Measurements from ENCODE around the gene FAM184A.
"Not testable (repeated sequence)": the region's sequence is repeated elsewhere in the genome, so short reads cannot be mapped to it uniquely, and the experiment has no call there.

FAM184A gene

DNA sequence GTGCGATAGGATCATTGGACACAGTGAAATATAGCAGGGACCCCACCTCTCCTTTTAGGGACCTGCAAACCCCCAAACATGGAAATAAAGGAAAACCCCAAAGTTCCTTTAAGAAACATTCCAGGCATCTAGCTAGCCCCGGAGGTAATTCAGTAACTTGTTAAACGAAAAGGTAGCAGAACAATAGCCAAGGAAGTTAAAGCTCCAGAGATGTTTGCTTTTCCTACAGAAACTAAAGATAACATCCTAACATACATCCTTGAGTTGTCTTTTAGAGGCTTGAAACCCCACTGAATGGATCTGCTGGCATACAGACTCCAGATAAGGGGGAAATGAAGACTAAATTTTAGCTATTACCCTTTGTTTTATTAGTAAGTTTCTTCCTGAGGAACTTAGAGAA, 51.0 kb downstream of the FAM184A start:
- no peak for DNase-seq (ENCODE audit: low read depth, low spot score)
- TF ChIP-seq, protein P1, sequence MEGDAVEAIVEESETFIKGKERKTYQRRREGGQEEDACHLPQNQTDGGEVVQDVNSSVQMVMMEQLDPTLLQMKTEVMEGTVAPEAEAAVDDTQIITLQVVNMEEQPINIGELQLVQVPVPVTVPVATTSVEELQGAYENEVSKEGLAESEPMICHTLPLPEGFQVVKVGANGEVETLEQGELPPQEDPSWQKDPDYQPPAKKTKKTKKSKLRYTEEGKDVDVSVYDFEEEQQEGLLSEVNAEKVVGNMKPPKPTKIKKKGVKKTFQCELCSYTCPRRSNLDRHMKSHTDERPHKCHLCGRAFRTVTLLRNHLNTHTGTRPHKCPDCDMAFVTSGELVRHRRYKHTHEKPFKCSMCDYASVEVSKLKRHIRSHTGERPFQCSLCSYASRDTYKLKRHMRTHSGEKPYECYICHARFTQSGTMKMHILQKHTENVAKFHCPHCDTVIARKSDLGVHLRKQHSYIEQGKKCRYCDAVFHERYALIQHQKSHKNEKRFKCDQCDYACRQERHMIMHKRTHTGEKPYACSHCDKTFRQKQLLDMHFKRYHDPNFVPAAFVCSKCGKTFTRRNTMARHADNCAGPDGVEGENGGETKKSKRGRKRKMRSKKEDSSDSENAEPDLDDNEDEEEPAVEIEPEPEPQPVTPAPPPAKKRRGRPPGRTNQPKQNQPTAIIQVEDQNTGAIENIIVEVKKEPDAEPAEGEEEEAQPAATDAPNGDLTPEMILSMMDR (IDR thresholded peaks at IDR 0.05; ENCODE audit: low read depth, low read length), result no peak
- in situ Hi-C loops (cut with HindIII; ENCODE audit: low sequenced_read_pairs), result no loop called here
- H3K4me3 ChIP-seq (ENCODE audit: low read depth, low read length), result no peak overlapping the region

DNA sequence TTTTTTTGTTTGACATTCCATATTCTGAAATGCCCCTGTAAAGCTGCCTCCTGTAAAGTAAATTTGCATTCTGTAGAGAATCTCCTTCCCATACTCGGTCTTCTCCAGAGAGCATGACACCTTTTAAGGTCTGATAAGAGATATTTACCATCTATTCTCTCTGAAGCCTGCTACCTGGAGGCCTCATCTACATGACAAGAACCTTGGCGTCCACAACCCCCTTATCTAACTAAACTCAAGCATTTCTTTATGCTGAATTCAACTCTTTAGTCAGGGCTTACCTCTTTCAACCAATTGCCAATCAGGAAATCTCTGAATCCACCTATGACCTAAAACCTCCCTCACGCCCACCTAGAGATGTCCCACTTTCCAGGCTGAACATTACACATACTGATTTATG, 51.6 kb downstream of the FAM184A start:
- in situ Hi-C loops (cut with HindIII; ENCODE audit: low sequenced_read_pairs), result no loop called here
- TF ChIP-seq, protein P1 (IDR thresholded peaks at IDR 0.05; ENCODE audit: low read depth, low read length), result no peak
- H3K4me3 ChIP-seq (ENCODE audit: low read depth, low read length), result no peak overlapping the region
- no peak for DNase-seq (ENCODE audit: low read depth, low spot score)

DNA sequence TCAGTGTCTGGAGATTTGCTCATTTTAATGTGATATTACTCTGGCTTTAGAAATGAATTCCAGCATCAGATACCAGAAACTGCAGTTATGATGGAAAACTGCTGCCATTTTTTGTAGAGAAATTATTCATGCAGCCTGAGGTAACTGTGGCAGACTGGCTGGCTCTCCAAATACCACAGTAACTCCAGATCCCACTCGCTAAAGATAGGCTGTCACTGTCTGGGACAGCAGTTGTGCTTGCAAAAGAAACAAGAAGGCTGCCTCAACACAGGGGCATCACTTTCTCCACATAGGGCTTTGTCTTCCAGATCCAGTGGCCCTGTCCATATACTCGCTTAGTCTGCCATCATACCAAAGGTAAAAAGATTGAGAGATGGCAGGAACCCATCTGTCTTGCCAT, 52.7 kb downstream of the FAM184A start:
- in situ Hi-C loops (cut with HindIII; ENCODE audit: low sequenced_read_pairs), result no loop called here
- TF ChIP-seq, protein P1 (IDR thresholded peaks at IDR 0.05; ENCODE audit: low read depth, low read length), result no peak
- DNase-seq (ENCODE audit: low read depth, low spot score), result no peak
- no peak overlapping the region for H3K4me3 ChIP-seq (ENCODE audit: low read depth, low read length)

DNA sequence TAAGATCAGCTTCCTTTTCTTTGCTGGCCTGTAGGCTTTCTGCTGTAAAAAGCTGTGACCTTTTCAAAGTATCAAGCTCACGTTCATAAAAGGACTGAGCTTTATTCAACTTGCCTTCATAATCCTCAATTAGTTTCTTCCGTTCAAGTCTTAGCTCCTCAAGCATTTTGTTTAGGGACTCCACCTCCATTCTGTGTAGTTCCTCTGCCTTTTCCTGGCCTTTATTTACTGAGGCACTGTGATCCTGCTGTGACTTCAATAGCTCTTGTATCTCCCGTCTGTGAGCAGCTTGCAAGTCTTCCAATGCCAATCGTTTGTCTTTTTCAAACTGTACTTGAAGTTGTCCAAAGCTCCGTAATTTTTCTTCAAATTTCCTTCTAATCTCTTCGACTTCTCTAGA, 54.4 kb downstream of the FAM184A start:
- in situ Hi-C loops (cut with HindIII; ENCODE audit: low sequenced_read_pairs), result no loop called here
- no peak overlapping the region for H3K4me3 ChIP-seq (ENCODE audit: low read depth, low read length)
- TF ChIP-seq, protein P1 (IDR thresholded peaks at IDR 0.05; ENCODE audit: low read depth, low read length), result no peak
- DNase-seq (ENCODE audit: low read depth, low spot score), result no peak

DNA sequence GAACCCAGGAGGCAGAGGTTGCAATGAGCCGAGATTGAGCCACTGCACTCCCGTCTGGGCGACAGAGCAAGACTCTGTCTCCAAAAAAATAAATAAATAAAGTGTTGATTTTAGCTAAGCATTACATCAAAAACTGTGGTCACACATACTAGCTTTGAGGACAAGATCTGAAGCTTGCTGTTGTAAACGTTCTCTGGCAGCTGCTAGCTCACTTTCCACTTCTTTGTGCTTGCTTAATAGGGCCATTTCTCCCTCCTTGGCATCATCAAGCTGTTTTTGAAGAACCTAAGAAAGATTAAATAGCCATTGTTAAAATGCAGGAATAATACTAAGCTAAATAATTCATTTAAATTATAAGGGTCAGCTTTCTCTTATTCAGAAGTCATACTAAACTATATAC, 55.7 kb downstream of the FAM184A start:
- TF ChIP-seq, protein P1 (IDR thresholded peaks at IDR 0.05; ENCODE audit: low read depth, low read length), result no peak
- no peak overlapping the region for H3K4me3 ChIP-seq (ENCODE audit: low read depth, low read length)
- in situ Hi-C loops (cut with HindIII; ENCODE audit: low sequenced_read_pairs), result no loop called here
- no peak for DNase-seq (ENCODE audit: low read depth, low spot score)

DNA sequence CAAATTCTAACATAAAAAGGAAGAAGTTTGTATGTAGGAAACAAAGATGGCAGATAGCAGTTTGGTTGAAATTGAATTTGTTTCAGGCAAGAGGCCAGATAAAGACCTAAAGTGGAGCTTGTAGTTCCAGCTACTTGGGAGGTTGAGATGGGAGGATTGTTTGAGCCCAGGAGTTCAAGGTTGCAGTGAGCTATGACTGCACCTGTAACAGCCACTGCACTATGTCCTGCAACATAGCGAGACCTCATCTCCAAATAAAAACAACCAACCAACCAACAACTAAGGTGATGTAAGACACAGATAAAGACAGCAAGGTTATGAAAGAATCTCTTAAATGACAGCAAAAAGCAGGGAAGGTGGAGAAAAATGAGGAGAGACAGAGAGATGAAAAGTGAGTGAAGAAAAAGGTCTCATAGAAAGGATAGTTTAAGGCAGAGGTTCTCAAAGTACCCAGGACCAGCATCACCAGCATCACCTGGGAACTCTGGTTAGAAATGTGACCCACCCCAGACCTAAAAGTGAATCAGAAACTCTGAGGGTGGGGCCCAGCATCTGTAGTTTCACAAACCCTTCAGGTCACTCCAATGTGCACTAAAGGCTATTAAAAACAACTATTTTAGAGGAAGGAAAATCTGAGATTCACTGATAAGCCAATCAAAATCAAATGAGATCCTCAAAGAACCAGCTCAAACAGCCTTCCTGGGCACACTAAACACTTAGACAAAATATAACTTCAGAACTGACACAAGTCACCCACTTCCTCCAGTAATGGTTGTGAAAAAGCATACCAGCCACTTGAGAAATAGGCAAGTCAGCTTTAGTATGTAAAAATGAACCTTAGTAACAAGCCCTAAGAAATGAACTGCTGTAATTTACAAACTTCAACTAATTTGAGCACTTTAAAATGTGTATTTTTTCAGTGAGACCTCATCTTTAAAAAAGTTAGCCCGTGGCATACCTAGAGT, 57.6 kb downstream of the FAM184A start:
- no peak overlapping the region for H3K4me3 ChIP-seq (ENCODE audit: low read depth, low read length)
- in situ Hi-C loops (cut with HindIII; ENCODE audit: low sequenced_read_pairs), result no loop called here
- DNase-seq (ENCODE audit: low read depth, low spot score), result no peak
- TF ChIP-seq, protein P1 (IDR thresholded peaks at IDR 0.05; ENCODE audit: low read depth, low read length), result no peak

DNA sequence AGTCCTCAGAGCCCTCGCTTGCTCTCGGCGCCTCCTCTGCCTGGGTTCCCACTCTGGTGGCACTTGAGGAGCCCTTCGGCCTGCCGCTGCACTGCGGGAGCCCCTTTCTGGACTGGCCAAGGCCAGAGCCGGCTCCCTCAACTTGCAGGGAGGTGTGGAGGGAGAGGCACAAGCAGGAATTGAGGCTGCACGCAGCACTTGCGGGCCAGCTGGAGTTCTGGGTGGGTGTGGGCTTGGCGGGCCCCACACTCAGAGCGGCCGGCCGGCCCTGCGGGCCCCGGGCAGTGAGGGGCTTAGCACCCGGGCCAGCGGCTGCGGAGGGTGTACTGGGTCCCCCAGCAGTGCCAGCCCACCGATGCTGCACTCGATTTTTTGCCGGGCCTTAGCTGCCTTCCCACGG, 63.3 kb downstream of the FAM184A start:
- H3K4me3 ChIP-seq (ENCODE audit: low read depth, low read length); in situ Hi-C loops (cut with HindIII; ENCODE audit: low sequenced_read_pairs); DNase-seq (ENCODE audit: low read depth, low spot score): not testable (repeated sequence)
